HG03025 (cell line): ENCODE results near the gene ARPIN.

Source experiments
- ATAC-seq: cut with Tn5 transposase; IDR thresholded peaks from one replicate; pipeline ENCODE4 v1.9.1; 2021; ENCODE audit warnings: mild to moderate bottlenecking, moderate library complexity; ENCODE audit not compliant: unreplicated experiment, low FRiP score

The ARPIN gene

GRCh38 chr15:89848970-89849292 is 63.8 kb downstream of the ARPIN start:
- no peak for ATAC-seq

GRCh38 chr15:89847101-89847500 is 65.7 kb downstream of the ARPIN start:
- no peak for ATAC-seq

GRCh38 chr15:89845305-89845893 is 67.4 kb downstream of the ARPIN start:
- ATAC-seq, result no peak
